ENCODE measurements around the gene TBXA2R. TPM values are rescaled to one million over a fixed set of nuclear protein-coding genes. Genes with fewer than 3 reads are reported as not detected.

Gene TBXA2R
- total and polyA plus RNA-seq, 2 of the 8 experiments (the other 6 are each of a cell fraction or from before 2014, with no cell fraction given): 0.39 to 0.50 TPM

- TF ChIP-seq, protein P1, sequence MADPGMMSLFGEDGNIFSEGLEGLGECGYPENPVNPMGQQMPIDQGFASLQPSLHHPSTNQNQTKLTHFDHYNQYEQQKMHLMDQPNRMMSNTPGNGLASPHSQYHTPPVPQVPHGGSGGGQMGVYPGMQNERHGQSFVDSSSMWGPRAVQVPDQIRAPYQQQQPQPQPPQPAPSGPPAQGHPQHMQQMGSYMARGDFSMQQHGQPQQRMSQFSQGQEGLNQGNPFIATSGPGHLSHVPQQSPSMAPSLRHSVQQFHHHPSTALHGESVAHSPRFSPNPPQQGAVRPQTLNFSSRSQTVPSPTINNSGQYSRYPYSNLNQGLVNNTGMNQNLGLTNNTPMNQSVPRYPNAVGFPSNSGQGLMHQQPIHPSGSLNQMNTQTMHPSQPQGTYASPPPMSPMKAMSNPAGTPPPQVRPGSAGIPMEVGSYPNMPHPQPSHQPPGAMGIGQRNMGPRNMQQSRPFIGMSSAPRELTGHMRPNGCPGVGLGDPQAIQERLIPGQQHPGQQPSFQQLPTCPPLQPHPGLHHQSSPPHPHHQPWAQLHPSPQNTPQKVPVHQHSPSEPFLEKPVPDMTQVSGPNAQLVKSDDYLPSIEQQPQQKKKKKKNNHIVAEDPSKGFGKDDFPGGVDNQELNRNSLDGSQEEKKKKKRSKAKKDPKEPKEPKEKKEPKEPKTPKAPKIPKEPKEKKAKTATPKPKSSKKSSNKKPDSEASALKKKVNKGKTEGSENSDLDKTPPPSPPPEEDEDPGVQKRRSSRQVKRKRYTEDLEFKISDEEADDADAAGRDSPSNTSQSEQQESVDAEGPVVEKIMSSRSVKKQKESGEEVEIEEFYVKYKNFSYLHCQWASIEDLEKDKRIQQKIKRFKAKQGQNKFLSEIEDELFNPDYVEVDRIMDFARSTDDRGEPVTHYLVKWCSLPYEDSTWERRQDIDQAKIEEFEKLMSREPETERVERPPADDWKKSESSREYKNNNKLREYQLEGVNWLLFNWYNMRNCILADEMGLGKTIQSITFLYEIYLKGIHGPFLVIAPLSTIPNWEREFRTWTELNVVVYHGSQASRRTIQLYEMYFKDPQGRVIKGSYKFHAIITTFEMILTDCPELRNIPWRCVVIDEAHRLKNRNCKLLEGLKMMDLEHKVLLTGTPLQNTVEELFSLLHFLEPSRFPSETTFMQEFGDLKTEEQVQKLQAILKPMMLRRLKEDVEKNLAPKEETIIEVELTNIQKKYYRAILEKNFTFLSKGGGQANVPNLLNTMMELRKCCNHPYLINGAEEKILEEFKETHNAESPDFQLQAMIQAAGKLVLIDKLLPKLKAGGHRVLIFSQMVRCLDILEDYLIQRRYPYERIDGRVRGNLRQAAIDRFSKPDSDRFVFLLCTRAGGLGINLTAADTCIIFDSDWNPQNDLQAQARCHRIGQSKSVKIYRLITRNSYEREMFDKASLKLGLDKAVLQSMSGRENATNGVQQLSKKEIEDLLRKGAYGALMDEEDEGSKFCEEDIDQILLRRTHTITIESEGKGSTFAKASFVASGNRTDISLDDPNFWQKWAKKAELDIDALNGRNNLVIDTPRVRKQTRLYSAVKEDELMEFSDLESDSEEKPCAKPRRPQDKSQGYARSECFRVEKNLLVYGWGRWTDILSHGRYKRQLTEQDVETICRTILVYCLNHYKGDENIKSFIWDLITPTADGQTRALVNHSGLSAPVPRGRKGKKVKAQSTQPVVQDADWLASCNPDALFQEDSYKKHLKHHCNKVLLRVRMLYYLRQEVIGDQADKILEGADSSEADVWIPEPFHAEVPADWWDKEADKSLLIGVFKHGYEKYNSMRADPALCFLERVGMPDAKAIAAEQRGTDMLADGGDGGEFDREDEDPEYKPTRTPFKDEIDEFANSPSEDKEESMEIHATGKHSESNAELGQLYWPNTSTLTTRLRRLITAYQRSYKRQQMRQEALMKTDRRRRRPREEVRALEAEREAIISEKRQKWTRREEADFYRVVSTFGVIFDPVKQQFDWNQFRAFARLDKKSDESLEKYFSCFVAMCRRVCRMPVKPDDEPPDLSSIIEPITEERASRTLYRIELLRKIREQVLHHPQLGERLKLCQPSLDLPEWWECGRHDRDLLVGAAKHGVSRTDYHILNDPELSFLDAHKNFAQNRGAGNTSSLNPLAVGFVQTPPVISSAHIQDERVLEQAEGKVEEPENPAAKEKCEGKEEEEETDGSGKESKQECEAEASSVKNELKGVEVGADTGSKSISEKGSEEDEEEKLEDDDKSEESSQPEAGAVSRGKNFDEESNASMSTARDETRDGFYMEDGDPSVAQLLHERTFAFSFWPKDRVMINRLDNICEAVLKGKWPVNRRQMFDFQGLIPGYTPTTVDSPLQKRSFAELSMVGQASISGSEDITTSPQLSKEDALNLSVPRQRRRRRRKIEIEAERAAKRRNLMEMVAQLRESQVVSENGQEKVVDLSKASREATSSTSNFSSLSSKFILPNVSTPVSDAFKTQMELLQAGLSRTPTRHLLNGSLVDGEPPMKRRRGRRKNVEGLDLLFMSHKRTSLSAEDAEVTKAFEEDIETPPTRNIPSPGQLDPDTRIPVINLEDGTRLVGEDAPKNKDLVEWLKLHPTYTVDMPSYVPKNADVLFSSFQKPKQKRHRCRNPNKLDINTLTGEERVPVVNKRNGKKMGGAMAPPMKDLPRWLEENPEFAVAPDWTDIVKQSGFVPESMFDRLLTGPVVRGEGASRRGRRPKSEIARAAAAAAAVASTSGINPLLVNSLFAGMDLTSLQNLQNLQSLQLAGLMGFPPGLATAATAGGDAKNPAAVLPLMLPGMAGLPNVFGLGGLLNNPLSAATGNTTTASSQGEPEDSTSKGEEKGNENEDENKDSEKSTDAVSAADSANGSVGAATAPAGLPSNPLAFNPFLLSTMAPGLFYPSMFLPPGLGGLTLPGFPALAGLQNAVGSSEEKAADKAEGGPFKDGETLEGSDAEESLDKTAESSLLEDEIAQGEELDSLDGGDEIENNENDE (IDR thresholded peaks at IDR 0.05; ENCODE audit: insufficient replicate concordance, low read length): no peak
- no peak for TF ChIP-seq E2F6 (IDR thresholded peaks at IDR 0.05)
Measured at GRCh38 chr19:3601021-3601420, 5.7 kb downstream of the TBXA2R start (continued).
